ENCODE results near the gene CACNG1. TPM values are rescaled to one million over a fixed set of nuclear protein-coding genes. Genes with fewer than 3 reads are reported as not detected.

CACNG1 gene, protein sequence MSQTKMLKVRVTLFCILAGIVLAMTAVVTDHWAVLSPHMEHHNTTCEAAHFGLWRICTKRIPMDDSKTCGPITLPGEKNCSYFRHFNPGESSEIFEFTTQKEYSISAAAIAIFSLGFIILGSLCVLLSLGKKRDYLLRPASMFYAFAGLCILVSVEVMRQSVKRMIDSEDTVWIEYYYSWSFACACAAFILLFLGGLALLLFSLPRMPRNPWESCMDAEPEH
- not detected in 2 replicates for total RNA-seq

GRCh38 chr17:67044016-67044772 is at the start of gene CACNG1:
Gene CACNG1 (plus strand): TSS chr17:67044554. CDS start chr17:67044661, 107 bp downstream.

Other genes with a start within 250 kb of the CACNG1 start
- gene CACNG5, start 209.4 kb upstream of the CACNG1 start, total RNA-seq = not detected in 2 replicates
- gene CACNG4, start 79.8 kb upstream of the CACNG1 start, total RNA-seq = not detected in 2 replicates
- 64.9 and 70.0 TPM in 2 replicates for gene HELZ, start 200.6 kb downstream of the CACNG1 start, total RNA-seq